WERI-Rb-1 (cell line): ENCODE data around the gene UNC5C.

Source experiments
- DNase-seq: peaks from one replicate; pipeline ENCODE4 v3.0.0-alpha.2; 2020
- H3K27ac ChIP-seq: fragments of 250-450 bp; sonication (Bioruptor Pico); 2 replicates; pipeline ENCODE4 v1.5.1; 2020; ENCODE audit warnings: mild to moderate bottlenecking, moderate library complexity
- H3K27me3 ChIP-seq: fragments of 250-450 bp; sonication (Bioruptor Pico); 2 replicates; pipeline ENCODE4 v1.5.1; 2021; ENCODE audit warnings: mild to moderate bottlenecking, low read depth, moderate library complexity; ENCODE audit not compliant: insufficient read depth, severe bottlenecking
- H3K36me3 ChIP-seq: fragments of 250-450 bp; sonication (Bioruptor Pico); 2 replicates; pipeline ENCODE4 v1.5.1; 2020; ENCODE audit warnings: mild to moderate bottlenecking, moderate library complexity
- H3K4me3 ChIP-seq: 2 replicates; pipeline ENCODE4 v1.5.1; 2011; ENCODE audit warnings: low read depth, mild to moderate bottlenecking, control low read depth, low read length
- H3K9me3 ChIP-seq: fragments of 250-450 bp; sonication (Bioruptor Pico); 2 replicates; pipeline ENCODE4 v1.5.1; 2021; ENCODE audit warnings: mild to moderate bottlenecking, moderate library complexity; ENCODE audit not compliant: severe bottlenecking
- CTCF ChIP-seq: IDR thresholded peaks from 2 replicates; pipeline ENCODE4 v1.5.1; 2011; ENCODE audit warnings: low read depth, mild to moderate bottlenecking, control low read depth, inconsistent platforms, low read length

UNC5C gene

GRCh38 chr4:95120456-95120855, 428.3 kb downstream of the UNC5C start:
- no peak for DNase-seq
- Histone ChIP-seq H3K27ac (no peak overlapping the region), H3K9me3 (no peaks in the 10 kb centered on the region), H3K4me3 (no peak overlapping the region), H3K27me3 (no peaks in the 10 kb centered on the region), H3K36me3 (no peaks in the 10 kb centered on the region)
- no peak for TF ChIP-seq CTCF

GRCh38 chr4:95118497-95118896, 430.3 kb downstream of the UNC5C start:
- Histone ChIP-seq H3K27me3 (no peaks in the 10 kb centered on the region), H3K4me3 (no peak overlapping the region), H3K36me3 (no peaks in the 10 kb centered on the region), H3K27ac (no peak overlapping the region), H3K9me3 (no peaks in the 10 kb centered on the region)
- DNase-seq, result no peak
- no peak for TF ChIP-seq CTCF

- H3K27me3 ChIP-seq, result no peaks in the 10 kb centered on the region
- TF ChIP-seq CTCF, result no peak
- DNase-seq, result no peak
- no peaks in the 10 kb centered on the region for H3K9me3 ChIP-seq
- H3K4me3 ChIP-seq, result no peak overlapping the region
- H3K27ac ChIP-seq, result no peak overlapping the region
- H3K36me3 ChIP-seq, result no peaks in the 10 kb centered on the region
These were observed 434.3 kb downstream of the UNC5C start for GRCh38 chr4:95114521-95114920.
